22Rv1 (cell line): Measurements from ENCODE around the gene BRME1.

Experiments
- H3K27ac ChIP-seq: fragments of 450-650 bp; 2 replicates; pipeline ENCODE4 v1.5.1; 2017
- ZFX ChIP-seq: fragments of 450-650 bp; IDR thresholded peaks from 2 replicates; pipeline ENCODE4 v1.6.1; 2017; ENCODE audit warnings: antibody characterized with exemption, borderline replicate concordance
- TF ChIP-seq, protein P1 (sequence below): fragments of 450-650 bp; IDR thresholded peaks from 2 replicates; pipeline ENCODE4 v1.5.1; 2017; ENCODE audit warnings: mild to moderate bottlenecking

Gene BRME1

DNA sequence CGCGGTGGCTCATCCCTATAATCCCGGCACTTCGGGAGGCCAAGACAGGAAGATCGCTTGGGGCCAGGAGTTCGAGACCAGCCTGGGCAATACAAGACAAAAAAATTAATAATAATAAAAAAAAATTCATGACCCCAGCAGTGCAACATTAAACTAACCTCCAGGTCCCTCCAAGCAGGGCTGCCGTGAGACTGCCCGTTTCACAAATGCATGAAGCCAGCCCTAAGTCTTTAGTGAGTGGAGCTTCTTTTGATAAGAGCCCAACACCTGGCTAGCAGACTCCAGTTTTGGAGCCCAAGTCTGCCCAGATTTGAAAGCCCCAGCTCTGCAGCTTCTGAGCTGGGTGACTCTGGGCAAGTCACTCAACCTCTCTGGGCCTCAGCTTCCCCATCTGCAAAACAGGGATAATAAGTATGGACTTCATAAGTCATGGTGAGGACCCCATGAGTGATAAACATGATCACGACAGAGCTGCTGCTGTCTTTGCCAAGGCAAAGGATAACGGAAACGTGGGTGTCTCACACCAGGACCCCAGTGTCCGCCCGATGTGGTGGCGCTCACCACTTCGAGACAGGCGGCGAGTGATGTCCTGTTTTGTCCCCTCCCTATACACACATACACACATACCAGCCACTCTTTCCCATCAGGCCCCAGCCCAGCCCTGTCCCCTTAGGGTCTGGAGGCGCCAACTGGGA lies 67.3 kb downstream of the BRME1 start:
- peak overlapping the region; percentile 98 for H3K27ac ChIP-seq
- no peak for TF ChIP-seq ZFX
- TF ChIP-seq, protein P1, sequence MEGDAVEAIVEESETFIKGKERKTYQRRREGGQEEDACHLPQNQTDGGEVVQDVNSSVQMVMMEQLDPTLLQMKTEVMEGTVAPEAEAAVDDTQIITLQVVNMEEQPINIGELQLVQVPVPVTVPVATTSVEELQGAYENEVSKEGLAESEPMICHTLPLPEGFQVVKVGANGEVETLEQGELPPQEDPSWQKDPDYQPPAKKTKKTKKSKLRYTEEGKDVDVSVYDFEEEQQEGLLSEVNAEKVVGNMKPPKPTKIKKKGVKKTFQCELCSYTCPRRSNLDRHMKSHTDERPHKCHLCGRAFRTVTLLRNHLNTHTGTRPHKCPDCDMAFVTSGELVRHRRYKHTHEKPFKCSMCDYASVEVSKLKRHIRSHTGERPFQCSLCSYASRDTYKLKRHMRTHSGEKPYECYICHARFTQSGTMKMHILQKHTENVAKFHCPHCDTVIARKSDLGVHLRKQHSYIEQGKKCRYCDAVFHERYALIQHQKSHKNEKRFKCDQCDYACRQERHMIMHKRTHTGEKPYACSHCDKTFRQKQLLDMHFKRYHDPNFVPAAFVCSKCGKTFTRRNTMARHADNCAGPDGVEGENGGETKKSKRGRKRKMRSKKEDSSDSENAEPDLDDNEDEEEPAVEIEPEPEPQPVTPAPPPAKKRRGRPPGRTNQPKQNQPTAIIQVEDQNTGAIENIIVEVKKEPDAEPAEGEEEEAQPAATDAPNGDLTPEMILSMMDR = no peak

DNA sequence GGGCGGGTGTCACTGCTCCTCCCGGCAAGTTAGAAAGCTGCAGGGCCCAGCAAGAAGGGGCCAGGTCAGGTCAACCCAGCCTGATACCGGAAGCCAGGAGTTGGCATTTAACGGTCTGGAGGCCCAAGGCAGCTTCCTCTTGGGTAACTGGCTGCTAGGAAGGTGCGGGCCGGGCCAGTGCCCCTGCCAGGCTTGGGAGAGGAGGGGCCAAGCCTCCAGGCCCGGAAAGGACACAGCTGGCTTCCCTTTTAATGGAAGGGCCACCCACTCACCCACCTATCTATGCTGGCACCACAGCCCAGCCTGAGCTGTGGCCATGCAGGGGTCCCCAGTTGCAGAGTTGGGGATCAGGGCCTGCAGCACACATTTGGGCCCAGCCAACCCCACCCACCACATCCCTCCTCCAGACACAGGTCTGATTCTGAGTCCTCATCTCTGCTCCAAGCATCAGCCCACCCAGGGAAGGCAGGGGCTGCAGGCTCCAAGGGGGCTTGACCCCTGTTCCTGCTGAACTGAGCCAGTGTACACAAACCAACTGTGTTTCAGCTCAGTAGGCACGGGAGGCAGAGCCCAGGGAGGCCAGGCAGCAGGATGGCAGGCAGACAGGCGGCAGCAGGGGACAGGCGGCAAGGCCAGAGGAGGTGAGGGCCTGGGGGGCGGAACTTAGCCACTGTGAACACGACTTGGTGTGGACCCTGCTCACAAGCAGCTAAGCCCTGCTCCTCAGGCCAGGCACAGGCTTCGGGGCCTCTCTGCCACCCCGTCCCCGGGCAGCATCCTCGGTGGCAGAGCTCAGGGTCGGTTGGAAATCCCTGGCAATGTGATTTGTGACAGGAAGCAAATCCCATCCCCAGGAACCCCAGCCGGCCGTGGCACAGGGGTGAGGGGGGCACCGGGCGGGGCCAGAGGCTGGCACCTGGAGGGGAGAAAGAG lies 69.9 kb downstream of the BRME1 start:
- TF ChIP-seq ZFX = no peak
- TF ChIP-seq, protein P1 = no peak
- H3K27ac ChIP-seq = peak overlapping the region; percentile 98

DNA sequence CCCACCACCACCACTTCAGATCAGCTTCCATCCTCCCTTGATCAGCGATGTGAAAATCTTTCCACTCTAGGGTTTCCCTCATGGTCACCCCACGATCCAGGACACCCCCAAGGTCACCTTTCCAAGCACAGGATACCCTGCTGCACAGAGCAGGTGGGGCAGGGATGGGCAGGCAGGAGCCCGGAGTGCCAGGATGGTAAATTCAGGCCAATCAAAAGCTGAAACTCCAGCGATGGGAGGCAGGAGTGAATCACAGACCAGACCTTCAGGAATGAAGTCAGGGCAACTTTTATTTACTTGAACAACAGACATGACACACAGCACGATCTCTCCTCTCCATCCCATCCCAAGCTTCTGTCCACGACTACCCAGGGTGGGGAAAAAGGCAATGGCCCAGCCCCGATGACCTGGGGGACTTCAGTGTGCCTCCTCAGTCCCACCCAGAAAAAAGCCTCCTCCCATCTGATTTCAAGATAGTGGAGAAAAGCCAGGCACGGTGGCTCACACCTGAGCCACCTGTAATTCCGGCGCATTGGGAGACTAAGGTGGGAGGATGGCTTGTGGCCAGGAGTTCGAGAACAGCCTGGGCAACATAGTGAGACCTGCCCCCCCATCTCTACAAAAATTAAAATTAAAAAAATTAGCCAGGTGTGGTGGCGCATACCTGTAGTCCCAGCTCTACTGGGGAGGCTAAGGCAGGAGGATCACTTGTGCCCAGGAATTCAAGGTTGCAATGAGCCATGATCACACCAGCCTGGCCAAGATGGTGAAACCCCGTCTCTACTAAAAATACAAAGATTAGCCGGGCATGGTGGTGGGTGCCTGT lies 71.5 kb downstream of the BRME1 start:
- H3K27ac ChIP-seq = peak overlapping the region; percentile 98
- TF ChIP-seq ZFX = no peak
- TF ChIP-seq, protein P1 = no peak

DNA sequence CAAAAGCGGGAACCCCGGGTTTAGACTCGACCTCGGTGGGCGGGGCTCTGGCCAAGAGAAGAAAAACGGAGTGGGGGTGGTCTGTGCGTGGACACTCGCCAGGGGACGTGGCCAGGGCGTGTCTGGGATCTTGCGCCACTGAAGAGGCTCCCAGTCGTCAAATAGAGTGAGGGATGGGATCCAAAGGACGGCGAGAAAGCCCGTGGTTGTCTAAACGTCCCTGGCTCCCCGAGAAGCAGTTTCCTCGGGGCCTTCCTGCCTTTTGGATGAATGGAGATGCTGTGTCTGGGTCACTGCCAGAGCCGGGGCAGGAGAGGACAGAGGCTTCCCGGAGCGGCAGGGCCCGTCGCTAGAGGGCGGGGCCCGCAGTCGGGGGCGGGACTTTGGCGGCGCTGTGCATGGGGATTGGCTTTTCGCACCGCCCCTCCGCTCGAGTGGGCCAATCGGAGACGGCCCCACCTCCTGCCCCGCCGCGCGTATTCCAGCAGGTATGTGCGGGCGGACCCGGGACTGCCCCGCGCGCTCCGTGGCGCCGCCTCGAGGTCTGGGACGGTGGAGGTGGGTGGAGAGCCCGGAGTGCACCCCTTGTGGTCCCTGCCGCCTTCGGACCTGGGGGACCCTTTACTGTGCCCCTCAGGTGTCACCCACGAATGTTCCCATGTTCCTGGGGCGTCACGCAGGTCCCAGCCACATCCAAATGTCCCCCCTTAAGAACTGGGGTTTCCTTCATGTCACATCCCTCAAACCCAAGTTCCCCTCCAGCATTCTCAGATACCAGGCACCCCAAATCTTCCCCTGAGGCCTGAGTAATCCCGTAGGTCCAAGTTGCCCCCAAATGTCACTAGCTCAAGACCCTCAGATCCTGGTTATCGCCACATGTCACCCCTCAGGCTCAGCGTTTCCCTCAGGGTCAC lies 72.3 kb downstream of the BRME1 start:
- TF ChIP-seq, protein P1 = peak; percentile 86
- TF ChIP-seq ZFX = no peak
- H3K27ac ChIP-seq = peak overlapping the region; percentile 98
